Erythroblast (primary cell): Measurements from ENCODE around the gene TRAPPC12.
"Not testable (repeated sequence)": the region's sequence is repeated elsewhere in the genome, so short reads cannot be mapped to it uniquely, and the experiment has no call there.

Source experiments
- DNase-seq, 2 experiments: peaks; one replicate each; lab custom pipeline; 2025; lab: John Stamatoyannopoulos, UW
- GATA1 ChIP-seq: IDR thresholded peaks from 2 replicates; pipeline ENCODE4 v1.6.1; 2011; ENCODE audit warnings: low read depth, mild to moderate bottlenecking, control low read depth, low read length, moderate library complexity
- POLR2A ChIP-seq: IDR thresholded peaks from 2 replicates; pipeline ENCODE4 v1.6.1; 2011; ENCODE audit warnings: mild to moderate bottlenecking, low read length

TRAPPC12 gene

DNA sequence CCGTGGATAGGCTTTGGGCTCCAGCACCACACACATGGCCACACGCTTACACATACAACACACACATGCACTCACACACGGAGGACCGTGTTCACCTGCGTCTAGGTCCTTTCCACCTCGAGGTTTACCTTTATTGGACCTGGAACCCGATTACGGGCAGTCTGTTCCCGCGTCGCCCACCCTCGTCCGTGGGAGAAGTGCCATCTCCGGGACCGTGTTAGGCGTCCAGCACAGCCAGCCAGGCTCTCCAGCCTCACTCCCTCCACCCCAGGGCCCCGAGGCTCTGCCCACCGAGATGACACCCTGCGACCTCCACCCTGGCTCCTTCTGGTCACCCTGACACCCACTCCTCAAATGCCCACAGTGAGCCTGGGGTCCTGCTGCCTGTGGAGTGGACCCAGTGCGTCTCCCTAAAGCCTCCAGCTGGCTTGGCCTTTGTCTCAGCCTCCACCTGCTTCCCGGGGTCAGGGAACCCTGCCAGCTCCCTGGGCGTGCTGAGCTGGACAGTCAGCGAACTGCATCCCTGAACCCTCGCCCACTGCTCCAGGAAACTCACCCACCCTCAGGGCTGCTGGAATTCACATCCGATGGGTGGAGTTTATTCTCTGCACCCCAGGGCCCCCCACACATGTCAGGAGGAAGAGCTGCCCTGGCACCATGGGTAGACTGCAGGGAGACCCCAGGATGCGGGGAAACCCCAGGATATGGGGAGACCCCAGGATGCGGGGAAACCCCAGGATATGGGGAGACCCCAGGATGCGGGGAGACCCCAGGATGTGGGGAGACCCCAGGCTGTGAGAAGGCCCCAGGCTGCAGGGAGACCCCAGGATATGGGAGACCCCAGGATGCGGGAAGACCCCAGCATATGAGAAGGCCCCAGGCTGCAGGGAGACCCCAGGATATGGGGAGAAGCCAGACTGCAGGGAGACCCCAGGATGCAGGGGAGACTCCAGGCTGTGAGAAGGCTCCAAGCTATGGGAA, 106.8 kb downstream of the TRAPPC12 start:
- no peak for DNase-seq
- TF ChIP-seq GATA1 (no peak), POLR2A (no peak)

DNA sequence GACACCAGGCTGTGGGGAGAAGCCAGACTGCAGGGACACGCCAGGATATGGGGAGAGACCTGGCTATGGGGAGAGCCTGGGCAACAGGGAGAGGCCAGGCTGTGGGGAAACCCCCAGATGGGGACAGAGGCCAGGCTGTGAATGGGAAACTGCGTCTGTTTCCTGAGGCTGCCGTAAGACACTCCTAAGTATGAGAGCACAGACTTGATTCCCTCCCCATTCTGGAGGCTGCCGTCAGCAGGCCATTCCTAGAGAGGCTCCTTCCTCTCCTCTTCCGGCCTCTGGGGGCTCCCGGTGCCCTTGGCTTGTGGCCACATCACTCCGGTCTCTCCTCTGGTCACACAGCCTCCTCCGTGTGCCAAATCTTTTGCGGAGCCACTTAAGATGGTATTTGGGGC, 107.5 kb downstream of the TRAPPC12 start:
- DNase-seq: no peak
- no peak for TF ChIP-seq POLR2A
- TF ChIP-seq GATA1: no peak

DNA sequence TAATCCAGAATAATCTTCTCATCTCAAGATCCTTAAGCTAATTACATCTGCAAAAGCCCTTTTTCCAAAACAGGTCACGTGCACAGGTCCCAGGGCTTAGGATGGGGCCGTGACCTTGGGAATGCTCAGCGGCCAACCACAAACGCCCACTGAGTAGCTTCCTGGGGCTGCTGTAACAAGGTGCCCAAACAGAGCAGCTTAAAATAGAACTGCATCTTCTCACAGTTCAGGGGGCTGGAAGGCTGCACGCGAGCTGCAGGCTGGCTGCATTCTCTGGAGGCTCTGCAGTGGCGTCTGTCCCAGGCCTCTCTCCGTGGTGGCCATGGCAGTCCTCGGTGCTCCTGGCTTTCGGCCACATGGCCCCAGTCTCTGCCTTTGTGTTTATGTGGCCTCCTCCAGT, 107.9 kb downstream of the TRAPPC12 start:
- TF ChIP-seq POLR2A: no peak
- TF ChIP-seq GATA1: no peak
- DNase-seq: no peak

DNA sequence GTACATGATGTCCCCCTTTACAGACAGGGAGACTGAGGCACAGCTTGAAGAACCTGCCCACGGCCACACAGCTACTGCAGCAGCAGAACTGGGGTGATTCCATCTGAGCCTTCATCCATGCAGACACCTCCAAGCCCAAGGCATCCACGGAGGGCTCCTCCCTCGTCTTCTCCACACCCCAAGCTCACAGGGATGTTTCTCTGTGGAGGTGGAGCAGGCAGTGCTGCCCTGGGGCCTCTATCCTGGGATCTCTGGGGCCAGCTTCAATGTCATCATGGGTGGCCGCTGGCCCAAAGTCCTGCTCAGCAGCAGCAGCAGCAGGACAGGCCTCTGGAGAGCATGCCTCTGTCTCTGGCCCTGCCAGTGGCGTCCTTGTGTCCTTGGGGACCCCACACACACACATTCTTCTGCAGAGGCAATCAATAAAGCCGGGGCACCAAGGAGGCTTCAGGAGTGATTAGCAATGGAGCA, 108.6 kb downstream of the TRAPPC12 start:
- DNase-seq: no peak
- TF ChIP-seq GATA1: no peak
- TF ChIP-seq POLR2A: no peak

DNA sequence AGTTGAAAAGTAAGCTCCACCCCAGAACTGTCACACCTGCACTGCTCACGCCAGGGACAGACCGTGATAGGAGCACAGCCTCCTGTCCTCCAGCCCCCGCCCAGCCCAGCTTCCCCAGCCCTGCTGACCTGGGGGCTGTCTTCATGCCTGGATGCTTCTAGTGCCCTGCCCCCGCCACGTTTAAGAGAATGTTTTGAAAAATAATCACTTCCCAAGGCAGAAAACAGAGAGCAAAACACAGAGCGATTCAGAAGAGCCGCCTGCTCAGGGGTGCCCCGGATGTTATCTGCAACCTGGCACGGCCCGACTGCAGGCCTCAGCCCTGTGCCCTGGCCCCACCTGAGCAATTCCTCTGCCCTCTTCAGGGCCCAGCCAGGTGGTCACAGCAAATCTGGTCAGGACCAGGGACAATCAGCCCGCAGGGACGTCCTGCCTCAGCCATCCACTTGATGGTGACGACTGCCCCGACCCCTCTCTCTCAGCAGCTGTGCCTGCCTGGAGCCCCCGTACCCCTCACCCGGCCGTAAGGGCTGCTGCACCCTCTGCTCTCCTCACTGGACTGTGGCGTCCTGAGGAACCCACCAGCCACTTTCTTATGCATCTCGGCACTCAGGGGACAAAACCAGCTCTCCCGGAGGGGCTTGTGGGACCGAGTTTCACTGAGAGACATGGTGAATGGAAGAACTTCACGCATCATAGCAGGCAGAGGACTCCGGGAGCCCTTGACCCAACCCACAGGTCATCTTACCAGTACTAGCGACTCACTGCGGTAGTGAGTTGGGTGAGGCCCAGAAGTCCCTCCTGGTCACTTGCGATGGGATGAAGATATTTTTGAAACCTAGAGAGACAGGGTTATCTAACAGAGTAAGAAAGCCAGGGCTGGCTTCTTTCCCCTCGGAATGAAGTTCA, 109.6 kb downstream of the TRAPPC12 start:
- TF ChIP-seq GATA1 (no peak), POLR2A (no peak)

DNA sequence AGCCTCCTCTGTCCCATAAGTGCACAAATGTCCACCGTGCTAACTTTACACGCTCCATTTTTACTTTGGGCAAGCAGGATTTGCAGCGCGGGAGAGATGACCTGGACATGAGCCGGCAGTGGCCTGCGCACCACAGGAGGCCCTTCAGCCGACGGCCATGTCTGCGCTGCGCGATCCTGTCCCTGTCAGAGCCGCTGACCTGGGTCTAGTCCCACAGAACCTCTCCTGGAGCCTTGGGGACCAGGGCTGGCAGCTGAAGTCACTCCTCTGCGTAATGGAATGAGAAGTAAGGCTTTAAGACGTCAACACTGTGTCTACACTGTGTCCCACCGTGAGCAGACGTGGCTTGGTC, 110.2 kb downstream of the TRAPPC12 start:
- TF ChIP-seq POLR2A: no peak
- TF ChIP-seq GATA1: no peak
- no peak for DNase-seq

More for the DNA sequence above, 109.6 kb downstream of the TRAPPC12 start:
- no peak for DNase-seq

DNA sequence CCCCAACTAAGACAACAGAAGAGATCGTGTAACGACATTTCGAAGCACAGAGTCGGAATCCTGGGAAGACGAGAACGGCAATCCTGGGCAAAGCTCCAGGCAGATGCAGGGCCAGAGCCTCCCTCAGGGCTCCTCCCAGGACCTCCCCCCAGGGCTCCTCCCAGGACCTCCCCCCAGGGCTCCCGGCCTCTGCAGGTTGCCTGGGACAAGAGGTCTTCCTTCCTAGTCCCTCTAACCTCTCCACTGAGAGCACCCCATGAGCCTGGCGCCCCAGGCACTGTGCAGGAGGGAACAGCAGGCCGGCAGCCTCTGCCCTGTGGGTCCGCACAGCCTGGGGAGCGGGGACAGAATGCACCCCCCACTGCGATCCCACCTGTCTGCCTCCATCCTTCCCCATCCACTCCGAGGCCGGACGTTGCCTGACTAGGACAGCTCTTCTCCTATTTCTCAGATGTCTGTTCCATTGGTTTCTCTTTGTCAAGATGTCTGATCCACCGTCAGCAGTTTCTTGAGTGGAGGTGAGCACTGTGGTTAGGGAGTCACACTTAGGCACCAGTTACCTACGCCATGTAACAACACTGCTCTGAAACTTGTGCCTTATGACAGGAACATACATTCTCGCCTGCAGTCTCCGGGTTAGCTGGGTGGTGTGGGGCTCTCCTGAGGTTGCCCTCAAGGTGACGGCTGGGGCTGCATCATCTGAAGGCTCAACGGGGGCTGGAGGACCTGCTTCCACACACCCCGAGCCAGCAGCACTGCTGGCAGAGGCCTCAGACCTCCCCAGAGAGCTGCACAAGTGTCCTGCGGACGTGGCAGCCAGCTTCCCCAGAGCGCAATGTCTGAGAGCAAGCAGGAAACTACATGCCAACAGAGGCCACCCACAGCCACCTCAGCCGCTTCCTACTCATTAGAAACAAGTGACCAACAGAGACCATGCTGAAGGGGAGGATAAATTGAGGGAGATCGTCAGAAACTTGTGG, 111.0 kb downstream of the TRAPPC12 start:
- no peak for TF ChIP-seq GATA1
- TF ChIP-seq POLR2A: no peak
- no peak for DNase-seq

DNA sequence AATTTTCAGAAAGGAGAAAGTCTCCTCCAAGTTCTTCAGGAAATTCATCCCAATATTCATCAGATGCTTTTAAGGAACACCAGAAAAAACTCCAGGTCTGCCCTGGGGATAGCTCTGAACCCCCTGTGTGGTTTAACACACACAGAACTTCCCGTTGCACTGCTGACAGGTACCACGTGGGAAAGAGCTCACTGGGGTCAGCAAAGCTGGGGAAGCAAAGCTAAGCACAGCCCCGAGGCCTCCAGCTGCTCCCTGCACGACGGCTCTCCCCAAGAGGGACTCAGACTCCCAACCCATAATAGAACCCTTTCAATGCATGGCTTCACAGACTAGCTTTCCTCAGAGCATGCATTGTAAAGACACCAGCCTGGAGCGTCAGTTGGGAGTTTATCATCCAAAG, 111.8 kb downstream of the TRAPPC12 start:
- TF ChIP-seq POLR2A (no peak), GATA1 (no peak)
- no peak for DNase-seq

DNA sequence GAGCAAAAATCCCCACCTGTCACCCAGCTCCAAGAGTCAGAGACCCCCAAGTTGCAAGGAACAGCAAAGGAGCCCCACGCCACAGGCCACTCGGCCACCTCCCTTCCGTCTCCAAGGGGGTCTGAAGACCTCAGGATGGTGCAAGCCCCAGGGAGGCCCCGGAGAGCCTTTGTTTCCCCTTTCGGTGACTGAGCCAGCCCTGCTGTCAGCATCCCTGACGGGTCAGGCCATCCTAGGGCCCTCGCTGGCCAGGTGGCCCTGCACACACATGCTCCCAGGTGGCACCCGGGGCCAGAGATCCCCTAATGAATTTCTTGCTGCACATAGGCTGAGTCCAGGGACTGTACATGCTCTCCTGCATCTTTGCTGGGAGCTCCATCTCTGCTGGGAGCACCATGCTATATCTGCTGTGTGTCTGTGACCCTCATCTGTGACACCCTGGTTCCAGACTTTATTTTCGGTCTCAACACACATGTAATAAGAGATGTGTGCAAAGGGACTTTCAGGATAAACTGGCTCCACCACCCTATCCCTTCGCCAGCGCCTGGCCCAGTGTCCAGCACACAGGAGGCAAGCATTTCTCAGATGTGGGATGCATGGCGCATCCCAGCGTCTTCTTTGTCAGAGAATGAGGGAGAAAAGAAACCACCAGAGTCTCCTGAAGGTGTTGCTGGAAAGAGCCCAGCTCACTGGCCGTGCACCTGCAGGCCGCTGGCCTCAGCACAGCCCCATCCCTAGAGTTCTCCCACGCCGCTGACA, 112.4 kb downstream of the TRAPPC12 start:
- DNase-seq: no peak
- TF ChIP-seq GATA1: no peak
- no peak for TF ChIP-seq POLR2A

DNA sequence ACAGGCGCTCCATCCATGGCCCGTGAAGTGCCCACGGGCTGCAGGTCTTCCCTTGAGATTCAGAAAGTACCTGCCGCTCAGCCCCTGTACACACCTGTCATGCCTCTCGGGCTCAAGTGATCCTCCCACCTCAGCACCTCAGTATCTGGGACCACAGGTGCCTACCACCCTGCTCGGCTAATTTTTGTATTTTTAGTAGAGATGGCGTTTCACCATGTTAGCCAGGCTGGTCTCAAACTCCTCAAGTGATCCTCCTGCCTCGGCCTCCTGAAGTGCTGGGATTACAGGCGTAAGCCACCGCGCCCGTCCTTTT, 112.9 kb downstream of the TRAPPC12 start:
- DNase-seq: not testable (repeated sequence)

DNA sequence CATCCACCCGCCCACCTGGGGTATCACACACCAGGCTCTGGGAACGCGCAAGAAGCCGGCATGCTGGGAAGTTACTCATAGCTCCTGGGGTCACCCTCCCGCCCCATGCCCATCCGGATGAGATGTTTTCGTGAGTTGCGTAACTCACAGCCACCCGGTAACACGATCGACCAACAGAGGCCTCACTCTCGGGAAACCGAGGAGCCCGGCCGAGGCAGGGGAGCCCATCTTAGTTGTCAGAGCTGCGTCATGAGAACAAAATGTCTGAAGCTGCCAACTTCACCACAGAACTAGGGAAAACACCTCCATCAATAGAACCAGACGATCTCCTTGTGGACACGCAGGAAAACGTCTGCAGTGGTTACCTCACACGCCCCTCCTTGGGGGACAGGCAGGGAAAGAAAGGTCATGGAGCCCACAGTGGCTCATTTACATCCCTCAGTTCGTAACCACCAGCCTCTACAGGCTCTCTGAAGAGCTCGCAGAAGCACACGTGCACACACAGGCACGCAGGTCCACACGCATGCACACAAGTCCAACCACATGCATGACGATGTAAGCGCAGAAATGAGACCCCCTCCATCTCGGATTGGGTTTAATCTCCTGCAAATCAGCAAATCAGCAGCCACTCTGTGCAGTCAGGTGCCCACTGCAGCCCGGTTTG, 113.6 kb downstream of the TRAPPC12 start:
- TF ChIP-seq GATA1: no peak
- no peak for TF ChIP-seq POLR2A
- DNase-seq: no peak

DNA sequence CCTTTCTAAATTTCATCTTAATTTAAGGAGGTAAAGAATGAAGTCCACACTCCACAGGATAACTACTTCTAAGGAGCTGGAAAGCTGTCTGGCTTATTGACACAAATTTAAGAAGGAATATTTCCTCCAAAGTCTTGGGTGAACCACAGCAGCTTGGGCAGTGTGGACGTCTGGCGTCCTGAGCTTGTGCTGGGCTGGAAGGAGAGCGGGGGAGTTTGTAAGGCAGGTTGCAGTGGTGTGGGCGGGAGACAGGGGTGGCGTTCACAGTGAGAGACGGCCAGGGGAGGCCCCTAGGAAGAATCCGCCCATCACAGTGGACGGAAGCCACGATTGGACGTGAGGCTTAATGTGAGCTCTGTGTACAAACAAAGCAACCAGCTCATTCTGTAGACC, 114.1 kb downstream of the TRAPPC12 start:
- TF ChIP-seq POLR2A: no peak
- TF ChIP-seq GATA1: no peak
- peak; percentile 23 to 47 for DNase-seq
